Astrocyte of the spinal cord (primary cell): ENCODE data around the gene CYP1A2.

Source experiments
- DNase-seq: peaks from one replicate; pipeline ENCODE4 v3.0.0; 2011; ENCODE audit warnings: low read depth, low spot score
- H3K4me3 ChIP-seq: 2 replicates; pipeline ENCODE4 v1.5.1; 2011; ENCODE audit warnings: low read depth, mild to moderate bottlenecking, low read length, moderate library complexity
- CTCF ChIP-seq: IDR thresholded peaks from 2 replicates; pipeline ENCODE4 v1.5.1; 2012; ENCODE audit warnings: low read depth, mild to moderate bottlenecking, low read length, inconsistent platforms
- in situ Hi-C: cut with HindIII; loops from 2 replicates; pipeline ENCODE4 v1.10.0; 2017; ENCODE audit warnings: low sequenced_read_pairs

CYP1A2 gene

GRCh38 chr15:74798388-74799254 lies 50.0 kb downstream of the CYP1A2 start:
- in situ Hi-C loops, result no loop called here
- no peak overlapping the region for H3K4me3 ChIP-seq
- no peak for DNase-seq
- no peak for TF ChIP-seq CTCF

GRCh38 chr15:74799255-74799855 lies 50.7 kb downstream of the CYP1A2 start:
- no peak overlapping the region for H3K4me3 ChIP-seq
- DNase-seq, result no peak
- TF ChIP-seq CTCF, result no peak
- in situ Hi-C loops, result no loop called here

GRCh38 chr15:74799856-74800558 lies 51.4 kb downstream of the CYP1A2 start:
- H3K4me3 ChIP-seq, result no peak overlapping the region
- peak; percentile 39 for DNase-seq
- in situ Hi-C loops, result no loop called here
- TF ChIP-seq CTCF, result peak; percentile 97

- in situ Hi-C loops, result no loop called here
- no peak for DNase-seq
- no peak overlapping the region for H3K4me3 ChIP-seq
- no peak for TF ChIP-seq CTCF
These were observed 52.0 kb downstream of the CYP1A2 start for GRCh38 chr15:74800559-74801094.

- no peak for TF ChIP-seq CTCF
- in situ Hi-C loops, result no loop called here
- no peak for DNase-seq
- no peak overlapping the region for H3K4me3 ChIP-seq
These were observed 52.8 kb downstream of the CYP1A2 start for GRCh38 chr15:74801311-74801997.

- in situ Hi-C loops, result no loop called here
These were observed 53.6 kb downstream of the CYP1A2 start for GRCh38 chr15:74802290-74802689.

More at GRCh38 chr15:74802290-74802689, 53.6 kb downstream of the CYP1A2 start:
- no peak for TF ChIP-seq CTCF
- DNase-seq, result no peak
- H3K4me3 ChIP-seq, result no peak overlapping the region
